Endothelial cell of umbilical vein (primary cell): ENCODE measurements around the gene POU6F2. TPM values are rescaled to one million over a fixed set of nuclear protein-coding genes. Genes with fewer than 3 reads are reported as not detected.

Experiments
- BruUV-seq: library from RNA; stranded (reverse); fragments of 400-500 nt; replicated peaks from 2 replicates; lab custom pipeline; 2021; lab: Mats Ljungman, UMichigan
- CTCF ChIA-PET: fragments of 300-600, 350-600 bp; sonication (Branson Sonifier 250); formaldehyde crosslinking; loops from one replicate; lab custom pipeline; 2021; ENCODE audit warnings: antibody characterized with exemption, inconsistent platforms; lab: Charles Lee
- POLR2A ChIA-PET: fragments of 300-600, 350-600 bp; sonication (Branson Sonifier 250); formaldehyde crosslinking; loops from one replicate; lab custom pipeline; 2021; ENCODE audit warnings: antibody characterized with exemption, inconsistent platforms; lab: Charles Lee
- DNase-seq: peaks from one replicate; pipeline ENCODE4 v3.0.0-alpha.2; 2011; ENCODE audit warnings: low read depth, low spot score
- FAIRE-seq: peaks from 2 replicates; lab custom pipeline; 2011; peaks lifted over from hg19 to GRCh38; lab: Jason Lieb, UNC
- H2AFZ ChIP-seq: 2 replicates; pipeline ENCODE4 v1.6.0; 2012; ENCODE audit warnings: low read depth, low read length, control low read depth, inconsistent platforms
- H3K27ac ChIP-seq: 2 replicates; pipeline ENCODE4 v1.5.1; 2011; ENCODE audit warnings: low read depth, mild to moderate bottlenecking, control low read depth, low read length, moderate library complexity; ENCODE audit not compliant: insufficient read depth
- H3K27me3 ChIP-seq, 2 experiments: 2 replicates each; pipeline versions ENCODE4 v1.6.0 to v1.6.1; 2011; ENCODE audit warnings: low read length in 2 of 2, mixed read lengths in 1 of 2; ENCODE audit not compliant: control insufficient read depth in 2 of 2, insufficient read depth in 2 of 2
- H3K36me3 ChIP-seq, 2 experiments: 2 replicates in 1 of 2; 3 replicates in 1 of 2; pipeline ENCODE4 v1.5.1; 2011; ENCODE audit warnings: low read length in 2 of 2, mild to moderate bottlenecking in 1 of 2, moderate library complexity in 1 of 2; ENCODE audit not compliant: control insufficient read depth in 2 of 2, insufficient read depth in 2 of 2; ENCODE audit errors: extremely low read depth in 1 of 2
- H3K4me1 ChIP-seq: 3 replicates; pipeline ENCODE4 v1.5.1; 2011; ENCODE audit warnings: mild to moderate bottlenecking, low read length; ENCODE audit not compliant: control insufficient read depth, insufficient read depth; ENCODE audit errors: extremely low read depth
- H3K4me2 ChIP-seq: 2 replicates; pipeline ENCODE4 v1.6.1; 2011; ENCODE audit warnings: low read length, control low read depth, mixed read lengths; ENCODE audit not compliant: insufficient read depth
- H3K4me3 ChIP-seq, 3 experiments: fragments of 200-600 bp in 1 of 3; sonication (generic), shearing (Covaris generic) in 1 of 3; replicated peaks in 1 of 3; 2 replicates each; pipeline ENCODE4 v1.5.1; 2011 to 2016; ENCODE audit warnings: control low read depth in 3 of 3, low read length in 3 of 3, mild to moderate bottlenecking in 2 of 3, inconsistent platforms in 1 of 3, low read depth in 1 of 3, moderate library complexity in 1 of 3; ENCODE audit not compliant: insufficient read depth in 1 of 3
- H3K79me2 ChIP-seq: 2 replicates; pipeline ENCODE4 v1.6.0; 2012; ENCODE audit warnings: low read length, inconsistent platforms; ENCODE audit not compliant: control insufficient read depth, insufficient read depth
- H3K9ac ChIP-seq: replicated peaks from 2 replicates; pipeline ENCODE3; 2011; ENCODE audit warnings: low read length, control low read depth; ENCODE audit not compliant: insufficient read depth; ENCODE audit errors: extremely low read depth
- H3K9me1 ChIP-seq: replicated peaks from 3 replicates; pipeline ENCODE4 v1.6.0; 2011; ENCODE audit warnings: mild to moderate bottlenecking, low read length; ENCODE audit not compliant: control insufficient read depth, insufficient read depth; ENCODE audit errors: extremely low read depth
- H3K9me3 ChIP-seq: replicated peaks from 2 replicates; pipeline ENCODE4 v1.5.1; 2012; ENCODE audit warnings: low read length, inconsistent platforms; ENCODE audit not compliant: control insufficient read depth, insufficient read depth
- H4K20me1 ChIP-seq: replicated peaks from 2 replicates; pipeline ENCODE3; 2011; ENCODE audit warnings: mild to moderate bottlenecking, low read length; ENCODE audit not compliant: control insufficient read depth, insufficient read depth; ENCODE audit errors: extremely low read depth
- EZH2 ChIP-seq: IDR thresholded peaks from 2 replicates; pipeline ENCODE4 v1.6.1; 2012; ENCODE audit warnings: borderline replicate concordance, low read depth, mild to moderate bottlenecking, moderate library complexity, low read length, inconsistent platforms; ENCODE audit not compliant: severe bottlenecking
- FOS ChIP-seq: IDR thresholded peaks from 2 replicates; pipeline ENCODE4 v1.6.1; 2011; ENCODE audit warnings: mild to moderate bottlenecking, low read length, moderate library complexity, borderline replicate concordance; ENCODE audit not compliant: insufficient read depth
- GATA2 ChIP-seq: IDR thresholded peaks from 2 replicates; pipeline ENCODE4 v1.7.0; 2011; ENCODE audit warnings: low read depth, mild to moderate bottlenecking, moderate library complexity, mixed read lengths, low read length; ENCODE audit not compliant: insufficient read length, insufficient read depth
- JUN ChIP-seq: IDR thresholded peaks from 2 replicates; pipeline ENCODE4 v1.6.1; 2011; ENCODE audit warnings: borderline replicate concordance, low read depth; ENCODE audit not compliant: insufficient read length, insufficient read depth
- MYC ChIP-seq: IDR thresholded peaks from one replicate; pipeline ENCODE4 v1.6.1; 2011; ENCODE audit warnings: mild to moderate bottlenecking, low read depth, low read length
- POLR2A ChIP-seq: IDR thresholded peaks from 2 replicates; pipeline ENCODE4 v1.6.1; 2012; ENCODE audit warnings: low read depth, mild to moderate bottlenecking, control low read depth, low read length
- POLR2AphosphoS5 ChIP-seq: IDR thresholded peaks from 2 replicates; pipeline ENCODE4 v1.6.1; 2012; ENCODE audit warnings: low read depth, mild to moderate bottlenecking, control low read depth, low read length, moderate library complexity; ENCODE audit not compliant: insufficient read depth
- dilution Hi-C: fragments of 300-500 bp; cut with MboI; formaldehyde crosslinking; loops from one replicate; pipeline ENCODE4 v1.15.0; 2019; ENCODE audit warnings: low sequenced_read_pairs; ENCODE audit not compliant: extremely low pct_ligation_motif_present
- intact Hi-C: fragments of 100-400 bp; cut with micrococcal nuclease; formaldehyde crosslinking; loops from one replicate; pipeline ENCODE4 v1.10.0; 2022
- polyA plus RNA-seq, 4 experiments: library from polyadenylated mRNA; depleted of rRNA in 3 of 4; stranded (reverse) in 3 of 4; unstranded in 1 of 4; fragments of >200 nt; gene quantifications; 2 replicates each; pipeline versions ENCODE4 v1.2.1 to v1.2.3, GENCODE V29; 2011 to 2012; ENCODE audit warnings: missing spikeins in 1 of 4
- total RNA-seq: library from RNA; stranded (reverse); gene quantifications from 2 replicates; pipeline ENCODE4 v1.2.3, GENCODE V29; 2021
- TF ChIP-seq, protein P1 (sequence below): IDR thresholded peaks from 2 replicates; pipeline ENCODE4 v1.6.1; 2011; ENCODE audit not compliant: insufficient read depth, insufficient read length
- TF ChIP-seq, protein P2 (sequence below), 2 donors: IDR thresholded peaks; 1 replicate in 1 of 2; 2 replicates in 1 of 2; pipeline ENCODE4 v1.5.1; 2011; ENCODE audit warnings: low read length in 2 of 2, mild to moderate bottlenecking in 2 of 2, moderate library complexity in 2 of 2, control low read depth in 1 of 2, inconsistent platforms in 1 of 2, low read depth in 1 of 2; ENCODE audit not compliant: insufficient read depth in 1 of 2; ENCODE audit errors: extremely low read depth in 1 of 2

Gene POU6F2
- total and polyA plus RNA-seq, 2 donors (not counting 3 experiments of a cell fraction or from before 2014, with no cell fraction given): 0.29 TPM; not detected in 1

GRCh38 chr7:39158367-39158766 is 180.7 kb downstream of the POU6F2 start:
- intact Hi-C loops: no loop called here
- Histone ChIP-seq H3K9ac (no peak overlapping the region), H4K20me1 (no peaks in the 10 kb centered on the region), H3K4me2 (no peak overlapping the region), H3K36me3 (no peaks in the 10 kb centered on the region), H3K4me3 (no peak overlapping the region), H3K27me3 (no peaks in the 10 kb centered on the region), H3K27ac (no peak overlapping the region), H3K4me1 (no peaks in the 10 kb centered on the region), H2AFZ (no peak overlapping the region), H3K9me3 (no peaks in the 10 kb centered on the region), H3K79me2 (no peaks in the 10 kb centered on the region), H3K9me1 (no peaks in the 10 kb centered on the region)
- DNase-seq: no peak
- no peak for FAIRE-seq
- dilution Hi-C loops: no loop called here
- ChIA-PET CTCF (no interaction called here), POLR2A (no interaction called here)
- TF ChIP-seq POLR2A (no peak), GATA2 (no peak), EZH2 (no peak), POLR2AphosphoS5 (no peak), JUN (no peak), MYC (no peak), FOS (no peak)
- TF ChIP-seq, protein P1, sequence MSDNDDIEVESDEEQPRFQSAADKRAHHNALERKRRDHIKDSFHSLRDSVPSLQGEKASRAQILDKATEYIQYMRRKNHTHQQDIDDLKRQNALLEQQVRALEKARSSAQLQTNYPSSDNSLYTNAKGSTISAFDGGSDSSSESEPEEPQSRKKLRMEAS: no peak
- TF ChIP-seq, protein P2, sequence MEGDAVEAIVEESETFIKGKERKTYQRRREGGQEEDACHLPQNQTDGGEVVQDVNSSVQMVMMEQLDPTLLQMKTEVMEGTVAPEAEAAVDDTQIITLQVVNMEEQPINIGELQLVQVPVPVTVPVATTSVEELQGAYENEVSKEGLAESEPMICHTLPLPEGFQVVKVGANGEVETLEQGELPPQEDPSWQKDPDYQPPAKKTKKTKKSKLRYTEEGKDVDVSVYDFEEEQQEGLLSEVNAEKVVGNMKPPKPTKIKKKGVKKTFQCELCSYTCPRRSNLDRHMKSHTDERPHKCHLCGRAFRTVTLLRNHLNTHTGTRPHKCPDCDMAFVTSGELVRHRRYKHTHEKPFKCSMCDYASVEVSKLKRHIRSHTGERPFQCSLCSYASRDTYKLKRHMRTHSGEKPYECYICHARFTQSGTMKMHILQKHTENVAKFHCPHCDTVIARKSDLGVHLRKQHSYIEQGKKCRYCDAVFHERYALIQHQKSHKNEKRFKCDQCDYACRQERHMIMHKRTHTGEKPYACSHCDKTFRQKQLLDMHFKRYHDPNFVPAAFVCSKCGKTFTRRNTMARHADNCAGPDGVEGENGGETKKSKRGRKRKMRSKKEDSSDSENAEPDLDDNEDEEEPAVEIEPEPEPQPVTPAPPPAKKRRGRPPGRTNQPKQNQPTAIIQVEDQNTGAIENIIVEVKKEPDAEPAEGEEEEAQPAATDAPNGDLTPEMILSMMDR (IDR thresholded peaks at IDR 0.05; ENCODE audit: extremely low read depth in 1 of 2, insufficient read depth in 1 of 2, low read depth in 1 of 2, low read length in 2 of 2): no peak
- BruUV-seq: no TSS peak
